Nephron (organoid): ENCODE data around the gene NOL8.

Experiments used
- H3K27ac Mint-ChIP-seq, 3 experiments: 2 replicates each; pipeline ENCODE4 v1.8.0; 2020; ENCODE audit warnings: mixed read lengths in 3 of 3, mild to moderate bottlenecking in 2 of 3, moderate library complexity in 1 of 3
- H3K27me3 Mint-ChIP-seq: 2 replicates; pipeline ENCODE4 v1.8.0; 2021; ENCODE audit warnings: low read depth, mild to moderate bottlenecking, moderate library complexity, mixed read lengths
- H3K36me3 Mint-ChIP-seq: 2 replicates; pipeline ENCODE4 v1.8.0; 2020; ENCODE audit warnings: low read depth, mixed read lengths
- H3K4me1 Mint-ChIP-seq: 2 replicates; pipeline ENCODE4 v1.8.0; 2020; ENCODE audit warnings: mixed read lengths
- H3K4me3 Mint-ChIP-seq, 3 experiments: 2 replicates each; pipeline ENCODE4 v1.8.0; 2020; ENCODE audit warnings: mild to moderate bottlenecking in 3 of 3, mixed read lengths in 3 of 3, moderate library complexity in 2 of 3
- H3K9me3 Mint-ChIP-seq: 2 replicates; pipeline ENCODE4 v1.8.0; 2020; ENCODE audit warnings: mixed read lengths
- CTCF ChIP-seq, 3 experiments: fragments of 200-600 bp; sonication (generic); IDR thresholded peaks; one replicate each; pipeline ENCODE4 v1.5.0; 2021; ENCODE audit warnings: antibody characterized with exemption in 3 of 3; ENCODE audit not compliant: unreplicated experiment in 3 of 3

The NOL8 gene

GRCh38 chr9:92325269-92325990 lies at the start of gene NOL8, which contains the start of gene CENPP:
Gene NOL8, minus strand, starts transcription at chr9:92325350. Its CDS starts 1,189 bp downstream, at chr9:92324161.
Gene CENPP, plus strand, starts transcription at chr9:92325953.
- Mint-ChIP-seq H3K9me3 (no peaks in the 10 kb centered on the region), H3K27me3 (no peaks in the 10 kb centered on the region), H3K27ac (peak within 1 kb of the TSS; percentile 97 to 98 (median 97)), H3K4me1 (peaks cover 36% of the 10 kb centered on the region), H3K4me3 (peak within 1 kb of the TSS; percentile 93 to 98 (median 95)), H3K36me3 (peaks cover 10% of the 10 kb centered on the region)
- no peak for TF ChIP-seq CTCF (IDR thresholded peaks at IDR 0.05; ENCODE audit: unreplicated experiment in 3 of 3)

- Mint-ChIP-seq H3K4me1 (peaks cover 10% of the 10 kb centered on the region), H3K9me3 (peaks cover 32% of the 10 kb centered on the region), H3K4me3 (no peak overlapping the region), H3K27me3 (no peaks in the 10 kb centered on the region), H3K27ac (no peak overlapping the region), H3K36me3 (peaks cover 30% of the 10 kb centered on the region)
- no peak for TF ChIP-seq CTCF (IDR thresholded peaks at IDR 0.05; ENCODE audit: unreplicated experiment in 3 of 3)
Observed at GRCh38 chr9:92373167-92373566, 48.0 kb upstream of the NOL8 start.

- peaks cover 12% of the 10 kb centered on the region for H3K36me3 Mint-ChIP-seq
- H3K27ac Mint-ChIP-seq: no peak overlapping the region
- peaks cover 14% of the 10 kb centered on the region for H3K9me3 Mint-ChIP-seq
- TF ChIP-seq CTCF (IDR thresholded peaks at IDR 0.05; ENCODE audit: unreplicated experiment in 3 of 3): no peak
- no peaks in the 10 kb centered on the region for H3K4me1 Mint-ChIP-seq
- H3K27me3 Mint-ChIP-seq: no peaks in the 10 kb centered on the region
- H3K4me3 Mint-ChIP-seq: no peak overlapping the region
Observed at GRCh38 chr9:92369075-92369474, 43.9 kb upstream of the NOL8 start.

GRCh38 chr9:92360083-92360482 lies 34.9 kb upstream of the NOL8 start:
- Mint-ChIP-seq H3K9me3 (peaks cover 22% of the 10 kb centered on the region), H3K4me3 (no peak overlapping the region), H3K4me1 (no peaks in the 10 kb centered on the region), H3K27ac (no peak overlapping the region), H3K36me3 (peaks cover 30% of the 10 kb centered on the region), H3K27me3 (no peaks in the 10 kb centered on the region)
- no peak for TF ChIP-seq CTCF (IDR thresholded peaks at IDR 0.05; ENCODE audit: unreplicated experiment in 3 of 3)

GRCh38 chr9:92359394-92359995 lies 34.3 kb upstream of the NOL8 start:
- Mint-ChIP-seq H3K4me1 (no peaks in the 10 kb centered on the region), H3K4me3 (no peak overlapping the region), H3K27ac (peak overlapping the region in 1 of 3 experiments; percentile 57), H3K9me3 (peaks cover 26% of the 10 kb centered on the region), H3K36me3 (peaks cover 35% of the 10 kb centered on the region), H3K27me3 (no peaks in the 10 kb centered on the region)
- no peak for TF ChIP-seq CTCF (IDR thresholded peaks at IDR 0.05; ENCODE audit: unreplicated experiment in 3 of 3)
